Activated T-cell treated with anti-CD3 and anti-CD28 coated beads, Interleukin-2, amount 50 U/mL, for 4 hours (primary cell): Measurements from ENCODE around the gene HSPB3. TPM values are rescaled to one million over a fixed set of nuclear protein-coding genes. Genes with fewer than 3 reads are reported as not detected.
"Not testable (repeated sequence)": the region's sequence is repeated elsewhere in the genome, so short reads cannot be mapped to it uniquely, and the experiment has no call there.

ENCODE experiments used
- ATAC-seq, 2 donors: fragments of 200-7000 bp; cut with Tn5 transposase; one replicate each; pipeline ENCODE4 v1.10.0; 2021
- DNase-seq: peaks from one replicate; pipeline ENCODE4 v3.0.0-alpha.2; 2020
- H3K27me3 Mint-ChIP-seq: one replicate; pipeline ENCODE4 v1.8.0; 2021; ENCODE audit warnings: low read depth, mixed read lengths
- H3K36me3 Mint-ChIP-seq: one replicate; pipeline ENCODE4 v1.8.0; 2022; ENCODE audit warnings: mixed read lengths; ENCODE audit not compliant: insufficient read depth
- H3K4me1 Mint-ChIP-seq: one replicate; pipeline ENCODE4 v1.8.0; 2021; ENCODE audit warnings: low read depth, mixed read lengths
- H3K4me3 Mint-ChIP-seq: one replicate; pipeline ENCODE4 v1.8.0; 2021; ENCODE audit warnings: mild to moderate bottlenecking, moderate library complexity, mixed read lengths
- H3K9me3 Mint-ChIP-seq: one replicate; pipeline ENCODE4 v1.8.0; 2021; ENCODE audit warnings: mixed read lengths
- total RNA-seq, 3 donors: library from RNA; stranded (reverse); gene quantifications; one replicate each; pipeline ENCODE4 v1.2.1, GENCODE V29; 2021

HSPB3 gene
- not detected for total RNA-seq

- Mint-ChIP-seq H3K4me1 (no peaks in the 10 kb centered on the region), H3K4me3 (no peak within 1 kb of the TSS), H3K27me3 (peaks cover 8% of the 10 kb centered on the region), H3K9me3 (no peaks in the 10 kb centered on the region), H3K36me3 (no peaks in the 10 kb centered on the region)
- ATAC-seq = no peak
- DNase-seq = no peak
Observed at GRCh38 chr5:54455413-54456157, at the start of gene HSPB3. Gene HSPB3, plus strand, starts transcription at chr5:54455699. Its CDS starts 91 bp downstream, at chr5:54455790.

- no peaks in the 10 kb centered on the region for H3K36me3 Mint-ChIP-seq
- DNase-seq = no peak
- H3K9me3 Mint-ChIP-seq = no peaks in the 10 kb centered on the region
- H3K27me3 Mint-ChIP-seq = peaks cover 9% of the 10 kb centered on the region
- H3K4me1 Mint-ChIP-seq = no peaks in the 10 kb centered on the region
- no peak overlapping the region for H3K4me3 Mint-ChIP-seq
- no peak for ATAC-seq
Observed at GRCh38 chr5:54411176-54411575, 44.3 kb upstream of the HSPB3 start.

GRCh38 chr5:54412913-54413312 lies 42.6 kb upstream of the HSPB3 start:
- Mint-ChIP-seq H3K36me3 (no peaks in the 10 kb centered on the region), H3K4me3 (no peak overlapping the region), H3K27me3 (peaks cover 9% of the 10 kb centered on the region), H3K4me1 (no peaks in the 10 kb centered on the region), H3K9me3 (no peaks in the 10 kb centered on the region)
- DNase-seq (no peak), ATAC-seq (no peak)

- DNase-seq = no peak
- peaks cover 12% of the 10 kb centered on the region for H3K27me3 Mint-ChIP-seq
- H3K4me1 Mint-ChIP-seq = no peaks in the 10 kb centered on the region
- H3K36me3 Mint-ChIP-seq = no peaks in the 10 kb centered on the region
- ATAC-seq = no peak
- no peaks in the 10 kb centered on the region for H3K9me3 Mint-ChIP-seq
- H3K4me3 Mint-ChIP-seq = no peak overlapping the region
Observed at GRCh38 chr5:54415147-54415546, 40.4 kb upstream of the HSPB3 start.

GRCh38 chr5:54415896-54416601 lies 39.5 kb upstream of the HSPB3 start:
- ATAC-seq (peak in 1 of 2 donors; percentile 14), DNase-seq (no peak)
- H3K4me1 Mint-ChIP-seq = no peaks in the 10 kb centered on the region
- H3K4me3 Mint-ChIP-seq = no peak overlapping the region
- H3K27me3 Mint-ChIP-seq = peaks cover 11% of the 10 kb centered on the region
- H3K9me3 Mint-ChIP-seq = no peaks in the 10 kb centered on the region
- no peaks in the 10 kb centered on the region for H3K36me3 Mint-ChIP-seq

GRCh38 chr5:54419573-54420423 lies 35.7 kb upstream of the HSPB3 start:
- peaks cover 12% of the 10 kb centered on the region for H3K27me3 Mint-ChIP-seq
- H3K4me3 Mint-ChIP-seq = not testable (repeated sequence)

GRCh38 chr5:54420511-54420910 lies 35.0 kb upstream of the HSPB3 start:
- ATAC-seq, H3K4me3 Mint-ChIP-seq, H3K9me3 Mint-ChIP-seq, H3K36me3 Mint-ChIP-seq, DNase-seq, H3K4me1 Mint-ChIP-seq: not testable (repeated sequence)
- H3K27me3 Mint-ChIP-seq = peaks cover 12% of the 10 kb centered on the region

More at GRCh38 chr5:54419573-54420423, 35.7 kb upstream of the HSPB3 start:
- DNase-seq, H3K4me1 Mint-ChIP-seq, H3K36me3 Mint-ChIP-seq, H3K9me3 Mint-ChIP-seq: not testable (repeated sequence)
- ATAC-seq = peak in 1 of 2 donors; percentile 48

- no peak overlapping the region for H3K4me3 Mint-ChIP-seq
- DNase-seq (no peak), ATAC-seq (no peak)
- H3K36me3 Mint-ChIP-seq = no peaks in the 10 kb centered on the region
- peaks cover 18% of the 10 kb centered on the region for H3K27me3 Mint-ChIP-seq
- H3K9me3 Mint-ChIP-seq = no peaks in the 10 kb centered on the region
- H3K4me1 Mint-ChIP-seq = no peaks in the 10 kb centered on the region
Observed at GRCh38 chr5:54421976-54422375, 33.5 kb upstream of the HSPB3 start.

- no peak for ATAC-seq
- no peaks in the 10 kb centered on the region for H3K36me3 Mint-ChIP-seq
- DNase-seq = no peak
- H3K4me1 Mint-ChIP-seq = no peaks in the 10 kb centered on the region
- no peak overlapping the region for H3K4me3 Mint-ChIP-seq
- no peaks in the 10 kb centered on the region for H3K9me3 Mint-ChIP-seq
- H3K27me3 Mint-ChIP-seq = peaks cover 31% of the 10 kb centered on the region
Observed at GRCh38 chr5:54425258-54425657, 30.2 kb upstream of the HSPB3 start.

- DNase-seq (no peak), ATAC-seq (no peak)
- Mint-ChIP-seq H3K4me1 (no peaks in the 10 kb centered on the region), H3K9me3 (no peaks in the 10 kb centered on the region), H3K4me3 (no peak overlapping the region), H3K27me3 (peaks cover 31% of the 10 kb centered on the region), H3K36me3 (no peaks in the 10 kb centered on the region)
Observed at GRCh38 chr5:54426209-54426608, 29.3 kb upstream of the HSPB3 start.

- not testable (repeated sequence) for H3K4me1 Mint-ChIP-seq, DNase-seq, H3K36me3 Mint-ChIP-seq, H3K4me3 Mint-ChIP-seq, H3K27me3 Mint-ChIP-seq, H3K9me3 Mint-ChIP-seq, ATAC-seq
Observed at GRCh38 chr5:54434650-54435049, 20.8 kb upstream of the HSPB3 start.

- DNase-seq (no peak), ATAC-seq (no peak)
- Mint-ChIP-seq H3K36me3 (no peaks in the 10 kb centered on the region), H3K4me1 (peaks cover 12% of the 10 kb centered on the region), H3K4me3 (no peak overlapping the region), H3K9me3 (no peaks in the 10 kb centered on the region), H3K27me3 (no peaks in the 10 kb centered on the region)
Observed at GRCh38 chr5:54438620-54439389, 16.7 kb upstream of the HSPB3 start.

GRCh38 chr5:54440456-54440893 lies 15.0 kb upstream of the HSPB3 start:
- Mint-ChIP-seq H3K4me1 (peaks cover 12% of the 10 kb centered on the region), H3K27me3 (no peaks in the 10 kb centered on the region), H3K36me3 (no peaks in the 10 kb centered on the region), H3K9me3 (no peaks in the 10 kb centered on the region), H3K4me3 (peak overlapping the region; percentile 14)
- ATAC-seq (peak; percentile 46 to 55), DNase-seq (no peak)

GRCh38 chr5:54442271-54442670 lies 13.2 kb upstream of the HSPB3 start:
- H3K36me3 Mint-ChIP-seq = no peaks in the 10 kb centered on the region
- ATAC-seq (no peak), DNase-seq (no peak)
- H3K27me3 Mint-ChIP-seq = no peaks in the 10 kb centered on the region
- H3K4me3 Mint-ChIP-seq = no peak overlapping the region
- peaks cover 12% of the 10 kb centered on the region for H3K4me1 Mint-ChIP-seq
- no peaks in the 10 kb centered on the region for H3K9me3 Mint-ChIP-seq
